Lower leg skin (tissue), 4 donors: ENCODE results near the gene CABLES1. TPM values are rescaled to one million over a fixed set of nuclear protein-coding genes. Genes with fewer than 3 reads are reported as not detected.
"Not testable (repeated sequence)": the region's sequence is repeated elsewhere in the genome, so short reads cannot be mapped to it uniquely, and the experiment has no call there.

Experiments used
- DNase-seq, 2 donors: peaks; one replicate each; pipeline ENCODE4 v3.0.0-alpha.2; 2019; ENCODE audit warnings: low spot score in 2 of 2
- H3K4me3 ChIP-seq: fragments of 200-600 bp; sonication (generic); 2 replicates; pipeline ENCODE4 v1.5.1; 2017; ENCODE audit warnings: mild to moderate bottlenecking, low read depth; ENCODE audit not compliant: poor library complexity, severe bottlenecking
- POLR2A ChIP-seq, 2 donors: fragments of 450-650 bp; IDR thresholded peaks; one replicate each; pipeline ENCODE4 v1.6.1; 2016 to 2017; ENCODE audit warnings: antibody characterized with exemption in 2 of 2, mild to moderate bottlenecking in 1 of 2, moderate library complexity in 1 of 2
- whole genome bisulfite sequencing, 2 donors: methylation state at CpG; one replicate each; pipeline ENCODE4 v1.1.5; 2018; 5-methylcytosine and 5-hydroxymethylcytosine counted together
- intact Hi-C: fragments of 100-400 bp; cut with DNase I; formaldehyde crosslinking; loops from one replicate; pipeline ENCODE4 v1.15.0; 2023; ENCODE audit warnings: low total_unique reads
- total RNA-seq, 4 donors: library from RNA; depleted of rRNA; stranded (reverse); fragments of >200 nt; gene quantifications; one replicate each; pipeline ENCODE4 v1.1.0, GENCODE V29; 2016
- TF ChIP-seq, protein P1 (sequence below), 3 donors: fragments of 450-650 bp; IDR thresholded peaks; one replicate each; pipeline ENCODE4 v1.5.1; 2016; ENCODE audit warnings: antibody characterized with exemption in 3 of 3, mild to moderate bottlenecking in 3 of 3, moderate library complexity in 2 of 3

The CABLES1 gene
- total RNA-seq, 4 donors from 2014 or later, result 15.0 to 52.5 (median 27.5) TPM

DNA sequence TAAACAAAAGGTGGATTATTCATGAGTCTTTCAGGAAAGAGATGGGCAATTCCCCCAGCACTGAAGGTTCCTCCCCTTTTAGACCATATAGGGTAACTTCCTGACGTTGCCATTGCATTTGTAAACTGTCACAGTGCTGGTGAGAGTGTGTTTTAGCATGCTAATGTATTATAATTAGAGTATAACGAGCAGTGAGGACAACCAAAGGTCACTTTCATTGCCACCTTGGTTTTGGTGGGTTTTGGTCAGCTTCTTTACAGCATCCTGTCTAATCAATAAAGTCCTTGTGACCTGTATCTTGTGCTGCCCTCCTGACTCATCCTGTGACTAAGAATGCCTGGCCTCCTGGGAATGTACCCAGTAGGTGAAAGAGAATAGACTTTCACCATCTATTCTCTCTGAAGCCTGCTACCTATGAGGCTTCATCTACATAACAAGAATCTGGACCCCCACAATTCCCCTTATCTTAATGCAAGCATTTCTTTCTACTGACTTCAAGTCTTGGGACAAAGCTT, 148.7 kb downstream of the CABLES1 start:
- no peak overlapping the region for H3K4me3 ChIP-seq
- intact Hi-C loops, result no loop called here
- no peak for TF ChIP-seq POLR2A (IDR thresholded peaks at IDR 0.05)
- TF ChIP-seq, protein P1, sequence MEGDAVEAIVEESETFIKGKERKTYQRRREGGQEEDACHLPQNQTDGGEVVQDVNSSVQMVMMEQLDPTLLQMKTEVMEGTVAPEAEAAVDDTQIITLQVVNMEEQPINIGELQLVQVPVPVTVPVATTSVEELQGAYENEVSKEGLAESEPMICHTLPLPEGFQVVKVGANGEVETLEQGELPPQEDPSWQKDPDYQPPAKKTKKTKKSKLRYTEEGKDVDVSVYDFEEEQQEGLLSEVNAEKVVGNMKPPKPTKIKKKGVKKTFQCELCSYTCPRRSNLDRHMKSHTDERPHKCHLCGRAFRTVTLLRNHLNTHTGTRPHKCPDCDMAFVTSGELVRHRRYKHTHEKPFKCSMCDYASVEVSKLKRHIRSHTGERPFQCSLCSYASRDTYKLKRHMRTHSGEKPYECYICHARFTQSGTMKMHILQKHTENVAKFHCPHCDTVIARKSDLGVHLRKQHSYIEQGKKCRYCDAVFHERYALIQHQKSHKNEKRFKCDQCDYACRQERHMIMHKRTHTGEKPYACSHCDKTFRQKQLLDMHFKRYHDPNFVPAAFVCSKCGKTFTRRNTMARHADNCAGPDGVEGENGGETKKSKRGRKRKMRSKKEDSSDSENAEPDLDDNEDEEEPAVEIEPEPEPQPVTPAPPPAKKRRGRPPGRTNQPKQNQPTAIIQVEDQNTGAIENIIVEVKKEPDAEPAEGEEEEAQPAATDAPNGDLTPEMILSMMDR (IDR thresholded peaks at IDR 0.05), result no peak
- WGBS, 2 donors, result 73 to 84% methylated on average over 2 of the region's 2 CpGs
- DNase-seq, result no peak

DNA sequence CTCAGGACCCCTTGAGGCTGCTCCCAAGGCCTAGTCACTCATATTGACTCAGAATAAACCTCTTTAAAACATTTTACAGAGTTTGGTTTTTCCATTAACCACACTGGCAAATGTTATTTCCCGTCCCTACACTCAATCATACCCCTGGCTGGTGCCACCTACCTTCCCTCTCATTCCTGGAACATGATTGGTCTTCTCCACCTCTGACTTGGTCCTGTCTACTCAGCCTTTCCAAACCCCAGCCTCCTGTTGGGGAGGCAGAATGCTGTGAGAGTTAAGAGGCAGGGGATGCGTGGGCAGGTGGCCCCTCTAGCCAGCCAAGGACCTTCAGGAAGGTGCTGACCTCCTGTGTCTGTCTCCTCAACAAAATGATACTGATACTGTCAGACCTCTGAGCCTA, 149.3 kb downstream of the CABLES1 start:
- no peak for DNase-seq
- TF ChIP-seq, protein P1 (IDR thresholded peaks at IDR 0.05), result no peak
- no peak for TF ChIP-seq POLR2A (IDR thresholded peaks at IDR 0.05)
- no peak overlapping the region for H3K4me3 ChIP-seq
- intact Hi-C loops, result no loop called here
- WGBS, 2 donors, result 95% methylated on average over 2 of the region's 2 CpGs

DNA sequence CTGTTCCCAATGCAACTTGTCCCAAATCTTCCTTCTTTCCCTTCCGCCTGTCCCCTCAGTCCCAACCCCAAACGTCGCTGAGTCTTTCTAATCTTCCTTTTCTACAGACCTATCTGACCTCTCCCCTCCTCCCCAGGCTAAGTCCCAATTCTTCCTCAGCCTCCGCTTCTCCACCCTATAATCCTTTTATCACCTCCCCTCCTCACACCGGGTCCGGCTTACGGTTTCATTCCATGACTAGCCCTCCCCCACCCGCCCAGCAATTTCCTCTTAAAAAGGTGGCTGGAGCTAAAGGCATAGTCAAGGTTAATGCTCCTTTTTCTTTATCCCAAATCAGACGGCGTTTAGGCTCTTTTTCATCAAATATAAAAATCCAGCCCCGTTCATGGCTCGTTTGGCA, 150.3 kb downstream of the CABLES1 start:
- H3K4me3 ChIP-seq, intact Hi-C loops, DNase-seq: not testable (repeated sequence)
- WGBS, 2 donors, result 88 to 91% methylated on average over 12 of the region's 12 CpGs

DNA sequence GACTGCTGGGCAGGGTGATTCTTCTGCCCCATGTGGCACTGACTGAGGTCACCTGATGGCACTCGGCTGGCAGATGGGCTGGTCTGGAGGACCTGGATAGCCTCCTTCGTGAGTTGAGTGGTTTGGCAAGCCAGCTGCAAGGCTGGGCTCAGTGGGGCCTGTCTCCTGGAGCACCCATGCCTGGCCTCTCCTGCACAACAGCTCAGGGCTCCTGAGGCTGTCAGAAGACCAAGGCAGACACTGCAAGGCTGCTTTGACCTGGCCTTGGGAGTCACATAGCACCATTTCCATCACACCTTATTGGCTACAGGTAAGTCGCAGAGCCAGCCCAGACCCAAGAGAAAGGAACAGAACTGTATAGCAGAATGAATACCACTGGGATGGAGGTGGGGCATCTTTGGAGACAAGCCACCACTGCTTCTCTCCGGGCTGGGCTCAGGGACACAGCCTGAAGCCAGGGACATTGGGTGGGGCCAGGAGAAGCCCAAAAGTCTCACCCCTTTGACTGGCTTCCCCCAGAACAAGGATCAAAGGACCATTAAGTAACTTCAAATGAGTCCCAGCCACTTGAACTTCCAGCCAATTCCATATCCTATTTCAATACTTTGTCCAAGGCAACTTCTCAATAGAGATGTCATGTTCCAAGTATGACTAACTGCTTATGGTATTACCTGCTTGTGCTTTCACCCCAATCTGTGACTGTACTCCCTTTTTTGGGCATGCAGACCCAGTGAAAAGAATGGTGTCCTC, 156.3 kb downstream of the CABLES1 start:
- no peak for DNase-seq
- H3K4me3 ChIP-seq, result no peak overlapping the region
- 55 to 57% methylated on average over 4 of the region's 4 CpGs for WGBS, 2 donors
- TF ChIP-seq, protein P1 (IDR thresholded peaks at IDR 0.05), result no peak
- intact Hi-C loops, result no loop called here

DNA sequence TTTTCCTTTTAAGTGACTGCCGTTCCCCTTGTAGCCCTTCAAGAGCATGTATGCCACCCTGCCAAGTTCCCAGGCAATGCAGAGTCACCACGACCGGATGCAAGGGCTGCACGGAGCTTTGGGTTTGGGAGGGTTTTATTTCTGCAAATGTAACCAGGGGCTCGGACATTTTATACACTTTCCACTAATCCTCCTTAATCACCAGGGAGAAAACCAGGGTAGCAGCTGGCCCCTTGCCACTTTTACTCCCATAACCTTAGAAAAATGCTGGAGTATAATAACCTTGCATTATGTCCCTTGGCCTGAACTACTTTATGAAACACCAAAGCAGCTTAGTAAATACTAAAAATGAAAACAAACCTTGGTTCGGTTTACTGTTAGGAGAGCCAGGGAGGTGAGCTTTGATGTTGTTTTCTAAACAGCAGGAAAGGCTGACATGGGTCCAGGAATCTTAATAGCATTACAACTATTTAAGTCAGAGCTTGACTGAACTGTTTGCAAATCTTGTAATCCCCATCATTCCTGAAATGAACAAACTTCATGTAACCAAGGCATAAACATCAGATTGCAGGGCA, 165.0 kb downstream of the CABLES1 start:
- no peak for TF ChIP-seq POLR2A (IDR thresholded peaks at IDR 0.05)
- TF ChIP-seq, protein P1 (IDR thresholded peaks at IDR 0.05), result no peak
- 58 to 66% methylated on average over 6 of the region's 6 CpGs for WGBS, 2 donors
- intact Hi-C loops, result no loop called here
- no peak overlapping the region for H3K4me3 ChIP-seq
- no peak for DNase-seq

DNA sequence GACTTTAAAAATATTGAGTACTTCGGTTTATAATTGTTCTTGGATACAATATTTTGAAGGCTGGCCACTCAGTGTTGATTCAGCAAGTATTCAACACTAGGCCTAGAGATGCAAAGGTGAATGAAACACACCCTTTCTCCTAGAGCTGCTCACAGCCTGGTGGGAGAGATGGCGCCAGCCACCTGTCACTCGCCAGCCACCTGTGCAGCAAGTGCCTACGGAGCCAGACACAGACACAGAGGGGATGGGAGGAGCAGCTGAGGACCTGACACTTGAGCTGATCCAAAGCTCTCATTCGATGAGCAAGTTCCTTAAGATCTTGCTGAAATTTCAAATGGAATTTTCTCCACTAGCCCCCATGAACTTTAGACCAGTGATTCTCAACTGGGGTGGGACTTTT, 166.7 kb downstream of the CABLES1 start:
- intact Hi-C loops, result no loop called here
- no peak overlapping the region for H3K4me3 ChIP-seq
- DNase-seq, result no peak
- 81 to 89% methylated on average over 5 of the region's 5 CpGs for WGBS, 2 donors
- TF ChIP-seq POLR2A (IDR thresholded peaks at IDR 0.05), result no peak
- TF ChIP-seq, protein P1 (IDR thresholded peaks at IDR 0.05), result no peak
